HCT116 (cell line): ENCODE data around the gene TMEM200C. TPM values are rescaled to one million over a fixed set of nuclear protein-coding genes. Genes with fewer than 3 reads are reported as not detected.

ENCODE experiments used
- ATAC-seq: fragments of 200-7000 bp; cut with Tn5 transposase; 2 replicates; pipeline ENCODE4 v1.9.1; 2020; ENCODE audit warnings: mild to moderate bottlenecking, moderate library complexity
- BruUV-seq: library from RNA; stranded (reverse); fragments of 400-500 nt; replicated peaks from 2 replicates; lab custom pipeline; 2021; lab: Mats Ljungman, UMichigan
- CTCF ChIA-PET: fragments of 300-600 bp; sonication (Branson Sonifier 250); formaldehyde crosslinking; loops from one replicate; lab custom pipeline; 2021; ENCODE audit warnings: antibody characterized with exemption; lab: Charles Lee
- POLR2A ChIA-PET: fragments of 300-600, 350-600 bp; sonication (Branson Sonifier 250); formaldehyde crosslinking; loops from one replicate; lab custom pipeline; 2021; ENCODE audit warnings: antibody characterized with exemption; lab: Charles Lee
- RAD21 ChIA-PET, 2 experiments: fragments of 300-600 bp; sonication (Branson Sonifier 250); formaldehyde crosslinking; loops; one replicate each; lab custom pipeline; 2023; ENCODE audit warnings: low total read pairs in 2 of 2; ENCODE audit not compliant: uncharacterized antibody in 2 of 2, unreplicated experiment in 2 of 2, low non-redundant PET in 1 of 2; lab: Charles Lee
- DNase-seq: peaks from one replicate; pipeline ENCODE4 v3.0.0-alpha.2; 2010; ENCODE audit warnings: low read depth, low spot score
- H2AFZ ChIP-seq: fragments of 200-600 bp; shearing (Covaris generic), sonication (generic); 2 replicates; pipeline ENCODE4 v1.6.1; 2017; ENCODE audit warnings: low read depth, mixed run types, mixed read lengths, antibody characterized with exemption, low read length; ENCODE audit not compliant: poor library complexity, severe bottlenecking
- H3K27ac ChIP-seq: 2 replicates; pipeline ENCODE4 v1.5.1; 2012; ENCODE audit warnings: low read depth, low read length
- H3K27me3 ChIP-seq: fragments of 200-600 bp; sonication (generic); 2 replicates; pipeline ENCODE4 v1.6.1; 2016; ENCODE audit warnings: mixed run types, low read length, mixed read lengths; ENCODE audit not compliant: insufficient read depth
- H3K36me3 ChIP-seq, 2 experiments: fragments of 200-500 bp in 1 of 2; fragments of 200-600 bp in 1 of 2; sonication (Bioruptor generic) in 1 of 2; sonication (generic) in 1 of 2; 2 replicates each; pipeline versions ENCODE4 v1.5.1 to v1.6.1; 2014 to 2016; ENCODE audit warnings: low read length in 2 of 2, inconsistent platforms in 1 of 2, mixed read lengths in 1 of 2, mixed run types in 1 of 2; ENCODE audit not compliant: insufficient read depth in 2 of 2, control insufficient read depth in 1 of 2
- H3K4me1 ChIP-seq, 2 experiments: fragments of 200-600 bp in 1 of 2; sonication (generic) in 1 of 2; 2 replicates each; pipeline versions ENCODE4 v1.5.1 to v1.6.1; 2012 to 2017; ENCODE audit warnings: low read length in 2 of 2, inconsistent platforms in 1 of 2, mild to moderate bottlenecking in 1 of 2, mixed read lengths in 1 of 2, mixed run types in 1 of 2, moderate library complexity in 1 of 2; ENCODE audit not compliant: insufficient read depth in 2 of 2, control insufficient read depth in 1 of 2
- H3K4me2 ChIP-seq: fragments of 200-600 bp; sonication (generic); 2 replicates; pipeline ENCODE4 v1.6.1; 2017; ENCODE audit warnings: mixed run types, low read length, mixed read lengths
- H3K4me3 ChIP-seq, 2 experiments: fragments of 200-600 bp in 1 of 2; sonication (generic) in 1 of 2; replicated peaks in 1 of 2; 2 replicates each; pipeline ENCODE4 v1.5.1; 2011 to 2016; ENCODE audit warnings: low read length in 2 of 2, control low read depth in 1 of 2, low read depth in 1 of 2, mild to moderate bottlenecking in 1 of 2, mixed read lengths in 1 of 2, mixed run types in 1 of 2
- H3K79me2 ChIP-seq: fragments of 200-600 bp; sonication (generic); 2 replicates; pipeline ENCODE4 v1.6.1; 2017; ENCODE audit warnings: mild to moderate bottlenecking, mixed run types, low read length, moderate library complexity, mixed read lengths; ENCODE audit not compliant: insufficient read depth
- H3K9ac ChIP-seq: fragments of 200-600 bp; sonication (generic); 2 replicates; pipeline ENCODE4 v1.6.1; 2016; ENCODE audit warnings: low read length, mixed read lengths
- H3K9me2 ChIP-seq: fragments of 200-600 bp; sonication (generic), shearing (Covaris generic); 2 replicates; pipeline ENCODE4 v1.6.1; 2017; ENCODE audit warnings: mixed run types, mild to moderate bottlenecking, moderate library complexity; ENCODE audit not compliant: insufficient read depth
- H3K9me3 ChIP-seq, 2 experiments: fragments of 200-500 bp in 1 of 2; fragments of 200-600 bp in 1 of 2; sonication (Bioruptor generic) in 1 of 2; sonication (generic) in 1 of 2; 2 replicates each; pipeline ENCODE4 v1.6.1; 2014 to 2017; ENCODE audit warnings: low read length in 2 of 2, mixed read lengths in 2 of 2, inconsistent platforms in 1 of 2, low read depth in 1 of 2, mild to moderate bottlenecking in 1 of 2, mixed run types in 1 of 2, moderate library complexity in 1 of 2; ENCODE audit not compliant: control insufficient read depth in 1 of 2, insufficient read depth in 1 of 2
- H4K20me1 ChIP-seq: fragments of 200-600 bp; sonication (generic), shearing (Covaris generic); 2 replicates; pipeline ENCODE4 v1.6.1; 2017; ENCODE audit warnings: mixed run types, mild to moderate bottlenecking, moderate library complexity; ENCODE audit not compliant: insufficient read depth
- REST ChIP-seq: IDR thresholded peaks from 2 replicates; pipeline ENCODE4 v1.6.1; 2012; ENCODE audit warnings: low read depth
- SIN3A ChIP-seq: IDR thresholded peaks from 2 replicates; pipeline ENCODE4 v1.6.1; 2012; ENCODE audit warnings: low read depth
- ZFX ChIP-seq: fragments of 450-650 bp; IDR thresholded peaks from 2 replicates; pipeline ENCODE4 v1.6.1; 2017
- intact Hi-C: fragments of 100-400 bp; cut with micrococcal nuclease; formaldehyde crosslinking; loops from 2 replicates; pipeline ENCODE4 v1.10.0; 2022
- total RNA-seq: library from RNA; stranded (reverse); gene quantifications from one replicate; pipeline ENCODE4 v1.2.1, GENCODE V29; 2021; ENCODE audit not compliant: unreplicated experiment

The TMEM200C gene
- total RNA-seq, 1 experiment from 2014 or later: not detected

GRCh38 chr18:5853253-5853652, 42.1 kb downstream of the TMEM200C start:
- POLR2A ChIA-PET: no interaction called here
- BruUV-seq: no TSS peak
- CTCF ChIA-PET: no interaction called here
- Histone ChIP-seq H3K9ac (no peak overlapping the region), H3K79me2 (no peaks in the 10 kb centered on the region), H4K20me1 (no peaks in the 10 kb centered on the region), H3K9me3 (peaks cover 5 to 36% of the 10 kb centered on the region in 2 experiments; a peak in 3 of 4 replicates), H3K27me3 (no peaks in the 10 kb centered on the region), H3K36me3 (no peaks in the 10 kb centered on the region), H3K27ac (no peak overlapping the region), H3K9me2 (no peaks in the 10 kb centered on the region), H3K4me1 (no peaks in the 10 kb centered on the region), H2AFZ (no peak overlapping the region), H3K4me2 (no peak overlapping the region), H3K4me3 (no peak overlapping the region)
- DNase-seq (no peak), ATAC-seq (no peak)
- TF ChIP-seq ZFX (no peak), REST (no peak)
- intact Hi-C loops: no loop called here
- RAD21 ChIA-PET: no interaction called here

GRCh38 chr18:5851998-5852397, 43.3 kb downstream of the TMEM200C start:
- no peak for TF ChIP-seq SIN3A
- Histone ChIP-seq H3K4me3 (no peak overlapping the region), H3K9ac (no peak overlapping the region), H3K27ac (no peak overlapping the region), H4K20me1 (no peaks in the 10 kb centered on the region), H3K4me2 (no peak overlapping the region), H3K27me3 (no peaks in the 10 kb centered on the region), H3K9me2 (no peaks in the 10 kb centered on the region), H3K9me3 (peaks cover 8 to 36% of the 10 kb centered on the region in 2 experiments; a peak in 3 of 4 replicates), H3K36me3 (no peaks in the 10 kb centered on the region), H2AFZ (no peak overlapping the region), H3K4me1 (no peaks in the 10 kb centered on the region), H3K79me2 (no peaks in the 10 kb centered on the region)
- ChIA-PET RAD21 (no interaction called here), POLR2A (no interaction called here), CTCF (no interaction called here)
- no TSS peak for BruUV-seq
- intact Hi-C loops: no loop called here
- no peak for ATAC-seq
- no peak for DNase-seq
